HEK293 (cell line): ENCODE measurements around the gene CAMK2D.
A peak's percentile ranks its signal among the peaks of the same experiment; 100 is the strongest.

Source experiments
- CTCF ChIA-PET: fragments of 350-600 bp; formaldehyde crosslinking; extraction: SDS; loops from one replicate; lab custom pipeline; 2021; ENCODE audit warnings: antibody characterized with exemption; lab: Yijun Ruan, JAX
- POLR2A ChIA-PET: fragments of 300-600 bp; formaldehyde crosslinking; extraction: SDS; loops from one replicate; lab custom pipeline; 2020; ENCODE audit warnings: antibody characterized with exemption, inconsistent platforms; lab: Yijun Ruan, JAX
- H3K27ac ChIP-seq: fragments of 200-500 bp; sonication (Bioruptor generic); 2 replicates; pipeline ENCODE4 v1.5.1; 2014; ENCODE audit warnings: low read depth, low read length, control low read depth, inconsistent platforms; ENCODE audit errors: extremely low read depth
- H3K36me3 ChIP-seq, 2 experiments: fragments of 200-500 bp in 1 of 2; sonication (Bioruptor generic) in 1 of 2; 1 replicate in 1 of 2; 2 replicates in 1 of 2; pipeline ENCODE4 v1.5.1; 2014 to 2017; ENCODE audit warnings: inconsistent platforms in 2 of 2, low read length in 2 of 2; ENCODE audit not compliant: control insufficient read depth in 2 of 2, insufficient read depth in 1 of 2
- H3K4me1 ChIP-seq: fragments of 200-500 bp; sonication (Bioruptor generic); 2 replicates; pipeline ENCODE4 v1.5.1; 2014; ENCODE audit warnings: mild to moderate bottlenecking, low read length, inconsistent platforms; ENCODE audit not compliant: control insufficient read depth, insufficient read depth
- H3K4me3 ChIP-seq: 2 replicates; pipeline ENCODE4 v1.5.1; 2011; ENCODE audit warnings: low read depth, mild to moderate bottlenecking, control low read depth, low read length, moderate library complexity
- H3K9me3 ChIP-seq: fragments of 200-500 bp; sonication (Bioruptor generic); 2 replicates; pipeline ENCODE4 v1.5.1; 2014; ENCODE audit warnings: low read depth, low read length, inconsistent platforms; ENCODE audit not compliant: control insufficient read depth, insufficient read depth
- HIC1 ChIP-seq: fragments of 450-650 bp; formaldehyde crosslinking; IDR thresholded peaks from 2 replicates; pipeline ENCODE4 v1.5.1; 2016; ENCODE audit warnings: missing biosample characterization, missing genetic modification characterization
- KLF10 ChIP-seq: fragments of 450-650 bp; IDR thresholded peaks from 2 replicates; pipeline ENCODE4 v1.5.1; 2018; ENCODE audit warnings: missing biosample characterization, mild to moderate bottlenecking, missing genetic modification characterization
- KLF16 ChIP-seq: fragments of 450-650 bp; formaldehyde crosslinking; IDR thresholded peaks from 2 replicates; pipeline ENCODE4 v1.5.1; 2017; ENCODE audit warnings: missing biosample characterization, missing genetic modification characterization
- RBAK ChIP-seq: fragments of 450-650 bp; formaldehyde crosslinking; IDR thresholded peaks from 2 replicates; pipeline ENCODE4 v1.5.1; 2016; ENCODE audit warnings: missing biosample characterization, missing genetic modification characterization
- REST ChIP-seq: fragments of 450-650 bp; formaldehyde crosslinking; IDR thresholded peaks from 2 replicates; pipeline ENCODE4 v1.5.1; 2016; ENCODE audit warnings: missing biosample characterization, missing genetic modification characterization
- SCRT1 ChIP-seq: fragments of 450-650 bp; formaldehyde crosslinking; IDR thresholded peaks from 2 replicates; pipeline ENCODE4 v1.5.1; 2016; ENCODE audit warnings: missing biosample characterization, missing genetic modification characterization, borderline replicate concordance
- SP2 ChIP-seq: fragments of 450-650 bp; formaldehyde crosslinking; IDR thresholded peaks from 2 replicates; pipeline ENCODE4 v1.5.1; 2016; ENCODE audit warnings: missing biosample characterization, missing genetic modification characterization
- TSHZ1 ChIP-seq: fragments of 450-650 bp; formaldehyde crosslinking; IDR thresholded peaks from 2 replicates; pipeline ENCODE4 v1.5.1; 2016; ENCODE audit warnings: missing biosample characterization, missing genetic modification characterization, borderline replicate concordance
- ZBTB17 ChIP-seq: fragments of 450-650 bp; formaldehyde crosslinking; IDR thresholded peaks from 2 replicates; pipeline ENCODE4 v1.5.1; 2016; ENCODE audit warnings: missing biosample characterization, missing genetic modification characterization
- ZBTB20 ChIP-seq: fragments of 450-650 bp; formaldehyde crosslinking; IDR thresholded peaks from 2 replicates; pipeline ENCODE4 v1.5.1; 2016; ENCODE audit warnings: missing biosample characterization, missing genetic modification characterization
- ZBTB6 ChIP-seq: fragments of 450-650 bp; formaldehyde crosslinking; IDR thresholded peaks from 2 replicates; pipeline ENCODE4 v1.5.1; 2017; ENCODE audit warnings: missing biosample characterization, missing genetic modification characterization
- ZNF10 ChIP-seq: fragments of 450-650 bp; formaldehyde crosslinking; IDR thresholded peaks from 2 replicates; pipeline ENCODE4 v1.5.1; 2017; ENCODE audit warnings: missing biosample characterization, missing genetic modification characterization
- ZNF248 ChIP-seq: fragments of 450-650 bp; formaldehyde crosslinking; IDR thresholded peaks from 2 replicates; pipeline ENCODE4 v1.5.1; 2017; ENCODE audit warnings: missing biosample characterization, missing genetic modification characterization
- ZNF266 ChIP-seq: fragments of 450-650 bp; formaldehyde crosslinking; IDR thresholded peaks from 2 replicates; pipeline ENCODE4 v1.5.1; 2016; ENCODE audit warnings: missing biosample characterization, missing genetic modification characterization, low read depth
- ZNF473 ChIP-seq: fragments of 450-650 bp; formaldehyde crosslinking; IDR thresholded peaks from 2 replicates; pipeline ENCODE4 v1.5.1; 2017; ENCODE audit warnings: missing biosample characterization, missing genetic modification characterization
- ZNF48 ChIP-seq: fragments of 450-650 bp; formaldehyde crosslinking; IDR thresholded peaks from 2 replicates; pipeline ENCODE4 v1.5.1; 2016; ENCODE audit warnings: missing biosample characterization, missing genetic modification characterization
- ZNF585B ChIP-seq: fragments of 450-650 bp; formaldehyde crosslinking; IDR thresholded peaks from 2 replicates; pipeline ENCODE4 v1.5.1; 2016; ENCODE audit warnings: missing biosample characterization, missing genetic modification characterization
- ZNF600 ChIP-seq: fragments of 450-650 bp; formaldehyde crosslinking; IDR thresholded peaks from 2 replicates; pipeline ENCODE4 v1.5.1; 2016; ENCODE audit warnings: missing biosample characterization, missing genetic modification characterization
- ZNF624 ChIP-seq: fragments of 450-650 bp; formaldehyde crosslinking; IDR thresholded peaks from 2 replicates; pipeline ENCODE4 v1.5.1; 2017; ENCODE audit warnings: missing biosample characterization, missing genetic modification characterization
- ZNF626 ChIP-seq: fragments of 450-650 bp; sonication (Bioruptor Pico); formaldehyde crosslinking; IDR thresholded peaks from 2 replicates; pipeline ENCODE4 v1.5.1; 2018; ENCODE audit warnings: missing biosample characterization, missing genetic modification characterization, inconsistent platforms
- ZNF660 ChIP-seq: fragments of 450-650 bp; IDR thresholded peaks from 2 replicates; pipeline ENCODE4 v1.5.1; 2018; ENCODE audit warnings: missing biosample characterization, mild to moderate bottlenecking, missing genetic modification characterization
- ZNF701 ChIP-seq: fragments of 450-650 bp; formaldehyde crosslinking; IDR thresholded peaks from 2 replicates; pipeline ENCODE4 v1.5.1; 2016; ENCODE audit warnings: missing biosample characterization, missing genetic modification characterization
- ZNF792 ChIP-seq: fragments of 450-650 bp; formaldehyde crosslinking; IDR thresholded peaks from 2 replicates; pipeline ENCODE4 v1.5.1; 2016; ENCODE audit warnings: missing biosample characterization, missing genetic modification characterization
- ZSCAN16 ChIP-seq: fragments of 450-650 bp; formaldehyde crosslinking; IDR thresholded peaks from 2 replicates; pipeline ENCODE4 v1.5.1; 2016; ENCODE audit warnings: missing biosample characterization, missing genetic modification characterization
- ZSCAN30 ChIP-seq: fragments of 450-650 bp; IDR thresholded peaks from 2 replicates; pipeline ENCODE4 v1.5.1; 2018; ENCODE audit warnings: missing biosample characterization, mild to moderate bottlenecking, missing genetic modification characterization, moderate library complexity
- ZXDB ChIP-seq: fragments of 450-650 bp; formaldehyde crosslinking; IDR thresholded peaks from 2 replicates; pipeline ENCODE4 v1.5.1; 2016; ENCODE audit warnings: missing biosample characterization, missing genetic modification characterization

The CAMK2D gene

GRCh38 chr4:113602646-113603228 is 158.8 kb downstream of the CAMK2D start:
- H3K4me1 ChIP-seq = peaks cover 3% of the 10 kb centered on the region; the same call in 1 of the 2 replicates
- ChIA-PET CTCF (no interaction called here), POLR2A (no interaction called here)
- H3K27ac ChIP-seq = peak overlapping the region; percentile 30; the same call in 1 of the 2 replicates
- no peaks in the 10 kb centered on the region for H3K9me3 ChIP-seq
- TF ChIP-seq ZNF266 (tag by site-specific recombination) (no peak), ZNF701 (tag by site-specific recombination) (no peak), ZNF248 (tag by site-specific recombination) (no peak), ZNF624 (no peak), HIC1 (tag by site-specific recombination) (no peak), ZNF660 (no peak), ZBTB20 (tag by site-specific recombination) (no peak), ZBTB17 (peak; percentile 46; the same call in 1 of the 2 replicates), REST (tag by site-specific recombination) (no peak), ZSCAN16 (no peak), TSHZ1 (tag by site-specific recombination) (no peak), ZNF585B (tag by site-specific recombination) (no peak), ZSCAN30 (tag by site-specific recombination) (0 out of 2 replicates have a peak, but pooled peaks have one; percentile 14), ZNF10 (no peak), SP2 (tag by site-specific recombination) (no peak), ZNF48 (tag by site-specific recombination) (no peak), ZBTB6 (tag by site-specific recombination) (peak; percentile 46; the same call in 1 of the 2 replicates), RBAK (no peak), ZXDB (tag by site-specific recombination) (peak; percentile 38; the same call in 1 of the 2 replicates), ZNF600 (no peak), ZNF792 (tag by site-specific recombination) (no peak), KLF10 (tag by site-specific recombination) (no peak), ZNF626 (tag by site-specific recombination) (no peak), KLF16 (no peak), SCRT1 (tag by site-specific recombination) (no peak), ZNF473 (no peak)
- no peak overlapping the region for H3K4me3 ChIP-seq
- no peaks in the 10 kb centered on the region for H3K36me3 ChIP-seq
